ENCODE results near the gene PALLD.
"Not testable (repeated sequence)": the region's sequence is repeated elsewhere in the genome, so short reads cannot be mapped to it uniquely, and the experiment has no call there.

Gene PALLD

DNA sequence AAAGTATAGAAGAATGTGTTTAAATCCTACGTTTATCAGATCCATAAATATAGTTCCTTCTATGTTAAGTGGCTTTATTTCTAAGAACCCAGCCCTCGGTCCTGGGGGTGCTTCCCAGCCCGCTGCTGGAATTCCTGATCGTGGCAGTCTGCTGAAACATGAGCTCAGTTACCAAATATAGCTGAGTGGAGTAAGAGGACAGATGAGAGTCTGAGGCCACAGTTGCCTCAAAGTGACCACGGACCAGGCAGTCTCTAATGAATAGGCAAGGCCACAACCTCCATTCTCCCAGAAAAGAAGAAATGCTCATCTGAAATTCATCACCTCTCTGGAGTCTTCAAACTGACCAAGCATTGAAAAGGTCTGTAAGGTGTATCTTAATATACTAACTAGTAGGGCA is at the start of gene PALLD:
TSS of gene PALLD (plus strand) at position 219 of the 400 bp plus-strand sequence.
- no peak for DNase-seq

DNA sequence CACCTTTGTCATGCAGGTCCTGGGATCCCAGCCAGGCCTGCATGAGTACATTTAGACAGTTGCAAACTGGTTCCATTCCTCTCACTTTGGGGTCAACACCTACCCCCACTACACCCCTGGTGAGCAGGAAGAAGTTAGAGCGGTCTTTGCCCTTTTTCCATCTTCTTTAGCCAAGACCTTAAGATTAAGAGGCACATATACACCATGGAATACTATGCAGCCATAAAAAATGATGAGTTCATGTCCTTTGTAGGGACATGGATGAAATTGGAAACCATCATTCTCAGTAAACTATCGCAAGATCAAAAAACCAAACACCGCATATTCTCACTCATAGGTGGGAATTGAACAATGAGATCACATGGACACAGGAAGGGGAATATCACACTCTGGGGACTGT is 47.8 kb upstream of the PALLD start:
- DNase-seq, result not testable (repeated sequence)

DNA sequence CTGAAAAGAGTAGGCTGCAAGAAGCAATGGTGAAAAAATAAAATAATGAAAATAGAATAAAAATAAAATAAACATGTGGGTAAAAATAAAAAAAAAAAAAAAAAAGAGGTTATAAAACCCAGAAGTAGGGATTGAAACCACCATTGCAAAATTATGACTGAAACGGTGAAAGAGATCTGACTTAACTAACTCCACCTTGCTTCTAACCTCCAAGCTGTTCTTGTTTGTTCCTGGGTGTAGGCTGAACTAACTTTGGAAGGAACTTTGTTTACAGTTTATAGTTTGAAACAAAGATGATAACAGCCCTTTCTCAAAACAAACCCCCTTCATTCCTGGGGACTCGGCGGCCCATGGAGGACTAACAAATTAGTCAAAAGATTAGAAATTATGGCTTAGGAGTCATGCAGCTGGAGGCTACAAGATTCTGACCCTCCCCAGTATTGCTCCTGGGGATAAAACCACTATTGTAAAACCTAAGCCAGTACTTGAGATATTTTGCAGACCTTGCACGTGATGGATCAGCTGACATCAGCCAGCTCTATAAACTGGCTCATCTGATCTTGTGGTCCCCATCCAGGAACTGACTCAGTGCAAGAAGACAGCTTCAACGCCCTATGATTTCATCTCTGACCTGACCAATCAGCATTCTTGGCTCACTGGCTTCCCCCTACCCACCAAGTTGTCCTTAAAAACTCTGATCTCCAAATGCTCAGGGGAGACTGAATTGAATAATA is 47.0 kb upstream of the PALLD start:
- no peak for DNase-seq

DNA sequence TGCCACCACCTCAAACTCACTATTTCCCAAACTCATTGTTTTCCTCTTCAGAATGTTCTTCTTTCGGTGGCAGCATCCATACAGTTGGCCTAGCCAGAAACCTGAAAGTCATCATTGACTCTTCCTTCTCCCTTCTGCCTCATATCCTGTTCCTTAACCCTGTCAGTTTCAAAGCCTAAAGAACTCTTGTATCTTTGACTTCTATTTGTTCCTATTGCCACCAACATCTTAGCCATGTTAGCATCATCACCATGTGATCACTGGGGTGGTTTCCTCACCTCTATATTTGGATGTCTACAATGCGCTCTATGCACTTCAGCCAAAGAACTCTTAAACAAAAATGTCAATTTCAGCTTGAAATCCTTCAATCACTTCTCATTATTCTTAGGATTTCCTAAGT is 45.5 kb upstream of the PALLD start:
- no peak for DNase-seq

DNA sequence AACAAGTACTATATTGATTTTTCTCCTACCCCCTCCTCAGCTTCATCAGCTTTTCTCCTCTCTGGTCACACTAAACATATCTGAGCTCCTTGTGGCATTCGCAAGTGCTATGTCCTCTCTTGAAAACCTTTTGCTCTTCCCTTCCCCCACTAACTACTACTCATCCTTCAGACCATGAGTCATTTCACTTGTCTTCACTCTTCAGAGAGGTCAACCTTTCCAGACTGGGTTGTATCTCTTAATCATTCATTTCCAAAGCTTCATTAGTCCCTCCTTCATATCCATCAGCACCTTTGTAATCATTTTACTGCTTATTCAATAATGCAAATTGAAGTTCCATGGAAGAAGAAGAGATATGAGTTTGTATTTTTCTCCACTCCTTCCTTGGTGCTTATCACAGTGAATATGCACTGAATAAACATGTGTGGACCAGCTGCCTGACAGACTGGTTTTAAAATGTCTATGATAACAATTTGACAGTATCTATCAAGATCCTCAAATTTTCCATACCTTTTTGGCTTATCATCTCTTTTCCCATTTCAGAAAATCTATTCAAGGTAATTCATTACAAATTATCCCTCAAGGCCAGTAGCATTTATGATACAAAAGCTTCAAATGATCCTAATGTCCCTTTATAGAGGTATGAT is 45.0 kb upstream of the PALLD start:
- no peak for DNase-seq

DNA sequence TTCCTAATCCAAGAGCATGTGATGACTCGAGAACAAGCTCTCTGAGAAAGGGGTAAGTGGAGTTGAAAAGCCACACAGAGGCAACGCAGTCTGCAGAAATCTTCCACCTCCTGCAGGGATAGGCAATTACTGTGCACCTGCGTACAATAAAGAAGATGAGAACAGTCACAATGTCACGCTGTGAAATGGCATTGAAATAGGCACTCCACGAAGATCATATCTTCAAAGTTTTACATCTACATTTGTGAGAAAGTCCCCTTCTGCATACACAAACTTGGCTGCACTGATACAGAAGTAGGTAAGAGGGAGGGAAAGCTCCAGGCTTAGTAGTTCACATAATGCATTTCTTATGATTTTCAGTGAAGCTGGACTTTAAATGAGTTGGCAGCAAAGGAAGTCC is 43.7 kb upstream of the PALLD start:
- DNase-seq, result no peak

DNA sequence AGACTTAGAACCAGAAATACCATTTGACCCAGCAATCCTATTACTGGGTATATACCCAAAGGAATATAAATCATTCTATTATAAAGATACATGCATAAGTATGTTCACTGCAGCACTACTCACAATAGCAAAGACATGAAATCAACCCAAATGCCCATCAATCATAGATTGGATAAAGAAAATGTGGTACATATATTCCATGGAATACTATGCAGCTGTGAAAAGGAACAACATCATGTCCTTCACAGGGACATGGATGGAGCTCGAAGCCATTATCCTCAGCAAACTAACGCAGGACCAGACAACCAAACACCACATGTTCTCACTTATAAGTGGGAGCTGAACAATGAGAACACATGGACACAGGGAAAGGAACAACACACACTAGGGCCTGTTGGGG is 38.6 kb upstream of the PALLD start:
- DNase-seq, result not testable (repeated sequence)

DNA sequence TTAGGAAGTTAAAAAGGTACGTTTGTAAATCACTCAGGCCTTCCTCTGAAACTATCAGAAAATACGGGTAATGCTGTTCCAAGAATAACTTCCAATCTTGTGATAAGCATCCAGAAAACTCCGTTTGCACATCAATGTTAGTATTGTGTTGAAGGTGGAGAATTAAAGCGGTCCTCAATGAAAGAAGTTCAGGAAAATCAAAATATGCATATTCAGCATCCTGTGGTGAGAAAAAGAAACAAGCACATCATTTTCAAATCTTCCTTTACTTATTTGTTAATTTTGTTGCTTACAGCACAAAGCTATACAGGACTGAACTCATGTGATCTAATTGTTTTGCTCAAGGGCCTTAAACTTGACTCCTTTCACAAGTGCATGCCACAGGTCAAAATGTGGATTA is 35.0 kb upstream of the PALLD start:
- DNase-seq, result no peak

DNA sequence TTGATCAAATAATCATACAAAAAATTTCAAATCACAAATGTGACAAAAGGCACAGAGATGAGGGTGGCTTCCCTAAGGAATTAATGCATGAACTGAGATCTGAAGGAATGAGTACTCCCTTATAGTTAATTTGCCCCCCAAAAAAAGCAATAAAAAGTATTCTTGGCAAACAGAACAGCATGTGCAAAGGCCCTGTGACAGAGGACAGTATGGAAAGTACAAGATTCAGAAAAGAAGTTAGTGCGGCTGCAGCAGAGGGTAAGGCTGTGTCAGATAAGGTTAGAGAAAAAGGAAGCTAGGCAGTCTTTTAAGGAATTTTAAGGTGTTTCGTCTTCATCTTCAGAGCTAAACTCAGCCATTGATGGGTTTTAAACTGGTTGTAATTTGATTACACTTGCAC is 23.9 kb upstream of the PALLD start:
- DNase-seq, result no peak

DNA sequence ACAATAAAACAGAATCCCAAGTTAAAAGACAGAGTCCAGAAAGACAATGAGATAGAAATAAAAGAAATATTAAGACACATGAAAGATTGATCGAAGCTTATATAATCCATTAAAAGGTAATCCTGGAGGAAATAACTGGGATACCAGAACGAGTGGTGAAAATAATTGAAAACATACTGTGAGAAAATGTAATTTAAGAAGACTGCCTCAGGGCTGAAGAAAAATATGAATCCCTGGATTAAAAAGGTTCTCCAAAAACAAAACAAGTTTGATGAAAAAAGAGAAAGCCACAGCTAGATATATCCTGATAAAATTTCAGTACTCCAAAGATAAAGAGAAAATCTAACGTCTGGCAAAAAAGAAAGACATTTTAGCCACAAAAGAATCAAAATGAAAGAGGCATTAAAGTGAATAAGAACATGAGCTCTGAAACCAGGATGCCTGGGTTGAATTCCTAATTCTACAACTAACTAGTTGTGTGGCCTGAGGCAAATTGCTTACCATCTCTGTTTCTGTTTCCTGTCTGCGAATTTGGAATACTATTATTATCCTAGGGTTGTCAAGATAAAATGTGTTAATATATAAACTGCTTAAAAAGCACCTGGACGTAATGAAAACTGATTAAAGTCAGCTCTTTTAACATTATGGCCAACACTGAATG is 22.1 kb upstream of the PALLD start:
- DNase-seq, result no peak

DNA sequence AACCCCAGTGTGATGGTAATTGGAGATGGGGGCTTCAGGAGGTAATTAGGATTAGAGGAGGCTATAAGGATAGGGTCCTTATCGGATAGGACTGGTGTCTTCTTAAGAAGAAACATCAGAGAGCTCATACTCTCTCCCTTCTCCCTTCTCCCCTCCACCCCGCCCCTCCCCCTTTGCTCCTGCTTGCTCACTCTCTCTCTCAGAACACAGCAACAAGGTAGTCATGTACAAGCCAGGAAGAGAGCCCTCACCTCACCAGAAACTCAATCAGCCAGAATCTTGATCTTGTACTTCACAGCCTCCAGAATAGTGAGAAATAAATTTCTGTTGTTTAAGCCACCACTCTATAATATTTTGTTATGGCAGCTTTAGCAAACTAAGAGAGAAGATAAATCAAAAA is 21.1 kb upstream of the PALLD start:
- DNase-seq, result no peak

DNA sequence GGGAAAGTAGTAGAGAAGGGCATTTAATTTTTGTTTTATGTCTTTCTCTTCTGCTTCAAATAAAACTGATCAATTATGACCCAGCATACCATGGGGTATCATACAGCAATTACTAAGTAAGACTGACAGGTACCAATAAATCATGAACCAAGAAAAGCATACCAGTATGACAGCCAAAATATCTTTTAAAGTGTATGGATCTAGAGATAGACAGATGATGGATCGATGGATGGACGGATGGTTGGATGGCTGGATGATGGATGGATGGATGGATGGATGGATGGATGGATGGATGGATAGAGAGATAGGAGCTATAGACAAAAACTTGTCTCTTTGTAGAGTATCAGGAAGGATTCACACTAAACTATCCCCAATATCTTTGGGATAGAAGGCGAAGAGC is 18.0 kb upstream of the PALLD start:
- no peak for DNase-seq

DNA sequence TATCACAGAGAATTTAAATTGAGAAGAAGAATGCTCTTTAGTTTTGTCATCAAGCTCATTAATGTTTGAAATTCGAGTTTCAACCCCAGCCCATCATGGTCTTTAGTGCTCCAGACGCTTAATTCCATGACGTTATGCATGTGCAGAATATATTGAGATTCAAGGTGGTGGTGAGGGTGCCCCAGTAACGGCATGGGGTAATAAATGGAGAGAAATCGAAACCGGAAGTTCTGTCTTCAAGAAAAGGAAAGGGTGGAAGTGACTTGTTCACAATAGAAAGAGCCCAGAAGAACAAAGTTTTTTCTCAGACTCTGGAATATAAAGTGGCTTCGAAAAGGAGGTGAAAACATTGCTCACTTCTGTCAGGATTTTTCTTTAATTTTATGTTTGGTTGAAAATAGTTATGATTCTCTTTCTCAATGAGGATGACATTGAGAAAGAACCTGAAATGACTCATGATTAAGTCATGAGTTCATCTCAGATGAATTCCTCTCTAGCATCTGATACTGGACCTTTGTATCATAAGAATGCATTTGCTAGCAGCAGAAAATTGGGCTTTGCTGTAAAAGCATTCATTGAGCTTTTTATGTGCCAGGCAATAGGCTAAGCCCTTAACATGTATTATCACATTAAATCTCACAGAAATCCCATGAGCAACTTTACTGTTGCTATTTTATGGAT is 15.8 kb upstream of the PALLD start:
- DNase-seq, result peak; percentile 20

DNA sequence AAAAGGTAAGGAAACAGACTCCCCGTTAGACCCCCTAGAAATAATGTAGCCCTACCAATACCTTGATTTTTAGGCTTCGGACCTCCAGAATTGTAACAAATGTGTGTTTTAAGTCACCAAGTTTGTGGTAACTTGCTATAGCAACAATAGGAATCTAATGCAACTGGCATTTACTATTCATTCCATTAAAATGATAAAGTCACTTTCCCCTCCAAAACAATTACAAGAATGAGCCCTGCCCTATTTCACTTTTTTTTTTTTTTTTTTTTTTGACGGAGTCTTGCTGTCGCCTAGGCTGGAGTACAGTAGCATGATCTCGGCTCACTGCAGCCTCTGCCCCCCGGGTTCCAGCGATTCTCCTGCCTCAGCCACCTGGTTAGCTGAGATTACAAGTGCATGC is 13.0 kb upstream of the PALLD start:
- DNase-seq, result no peak

DNA sequence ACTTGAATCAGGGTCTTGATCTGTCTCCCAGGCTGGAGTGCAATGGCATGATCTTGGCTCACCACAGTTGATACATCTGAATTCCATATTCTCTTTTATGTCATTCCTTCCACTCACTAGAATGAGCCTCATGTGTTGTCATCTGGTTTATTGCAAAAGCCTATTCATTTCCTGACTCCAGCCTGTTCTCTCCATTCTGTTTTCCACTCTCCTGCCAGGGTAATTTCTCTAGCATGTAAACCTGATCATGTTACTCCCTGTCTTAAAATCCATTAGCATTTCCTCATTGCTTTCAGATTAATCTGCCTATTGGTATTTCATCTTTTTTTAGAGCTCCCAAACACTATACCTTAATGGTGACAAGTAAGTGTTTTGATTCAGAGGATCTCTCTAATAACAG is 12.2 kb upstream of the PALLD start:
- no peak for DNase-seq

DNA sequence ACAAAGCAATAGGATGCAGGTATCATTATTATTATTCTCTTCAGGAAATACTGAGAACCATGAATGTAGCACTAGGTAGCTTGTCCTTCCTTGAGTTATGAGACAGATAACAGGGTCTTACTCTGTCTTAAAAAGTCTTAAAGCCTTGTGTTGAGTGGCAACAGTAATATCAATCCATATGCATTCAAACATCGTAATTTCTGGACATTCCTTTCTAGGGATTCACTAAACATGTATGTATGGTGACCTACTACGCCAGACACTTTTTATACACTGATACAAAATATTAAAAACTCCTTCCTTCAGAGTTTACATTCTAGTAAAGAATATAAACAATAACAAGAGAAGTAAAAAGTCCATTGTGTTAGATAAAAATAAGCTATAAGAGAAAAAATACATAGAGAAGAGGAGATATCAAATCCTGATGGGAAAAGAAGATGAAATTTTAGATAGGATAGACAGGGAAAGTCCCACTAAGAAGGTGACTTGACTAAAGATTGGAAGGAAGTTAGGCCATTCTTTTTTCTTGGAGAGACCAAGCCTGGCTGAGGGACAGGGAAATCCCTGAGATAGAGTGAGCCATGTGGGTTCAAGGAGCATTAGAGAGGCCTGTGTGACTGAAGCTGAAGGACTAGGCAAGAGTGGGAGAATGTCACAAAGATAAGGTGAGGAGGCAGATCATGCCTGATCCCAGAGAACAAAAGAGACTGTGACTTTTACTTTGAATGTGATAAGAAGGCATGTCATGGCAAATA is 11.5 kb upstream of the PALLD start:
- no peak for DNase-seq

DNA sequence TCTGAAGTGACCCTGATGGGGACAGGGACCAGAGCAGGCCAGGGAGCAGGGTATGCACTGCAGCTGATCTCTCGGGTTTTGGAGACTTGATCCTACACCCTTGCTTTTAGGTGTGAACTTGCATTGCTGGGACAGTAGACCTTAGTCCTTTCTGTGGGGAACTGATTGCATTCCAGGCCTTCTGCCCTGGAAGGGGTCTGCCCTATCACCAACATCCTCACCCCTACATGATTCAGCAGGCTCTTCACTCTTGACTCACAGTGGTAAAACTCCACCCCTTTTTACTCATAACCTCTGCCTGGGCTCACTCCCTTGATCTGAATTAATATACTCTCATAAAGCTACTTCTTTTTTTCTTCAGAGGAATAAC is 10.0 kb upstream of the PALLD start:
- no peak for DNase-seq

DNA sequence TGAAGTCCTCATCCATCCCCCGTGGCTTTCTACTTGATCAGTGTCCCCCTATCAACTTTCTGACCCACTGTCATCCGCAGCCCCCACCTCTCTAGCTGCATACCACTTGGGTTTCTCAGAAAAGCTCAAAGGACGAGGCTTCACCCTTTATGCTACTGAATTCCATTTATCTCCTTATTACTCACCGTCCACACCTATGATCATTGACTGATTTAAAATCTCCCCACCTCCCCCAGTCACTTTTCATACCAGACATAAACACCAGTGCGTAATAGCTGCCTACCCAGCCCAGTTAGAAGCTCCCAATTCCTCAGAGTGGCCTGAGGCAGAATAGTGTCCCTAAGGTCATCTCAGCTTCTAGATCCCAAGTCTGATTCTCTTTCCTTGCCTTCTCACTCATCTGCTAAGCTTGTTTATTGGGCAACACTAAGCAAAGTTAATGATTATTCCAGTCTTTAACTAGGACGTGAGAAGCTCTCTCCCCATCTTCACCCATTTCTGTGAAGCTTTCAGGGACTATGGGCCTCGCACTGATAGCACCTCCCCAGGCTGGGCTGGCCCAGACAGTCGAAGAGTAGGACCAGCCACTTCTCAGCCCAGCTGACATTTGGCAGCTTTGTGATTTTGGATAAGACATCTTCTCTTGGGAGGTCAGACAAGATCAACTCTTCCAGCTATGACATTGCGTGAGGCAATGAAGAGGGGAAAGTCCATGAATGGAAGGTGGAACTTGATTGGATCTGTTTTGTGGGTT is 9.4 kb upstream of the PALLD start:
- DNase-seq, result no peak

DNA sequence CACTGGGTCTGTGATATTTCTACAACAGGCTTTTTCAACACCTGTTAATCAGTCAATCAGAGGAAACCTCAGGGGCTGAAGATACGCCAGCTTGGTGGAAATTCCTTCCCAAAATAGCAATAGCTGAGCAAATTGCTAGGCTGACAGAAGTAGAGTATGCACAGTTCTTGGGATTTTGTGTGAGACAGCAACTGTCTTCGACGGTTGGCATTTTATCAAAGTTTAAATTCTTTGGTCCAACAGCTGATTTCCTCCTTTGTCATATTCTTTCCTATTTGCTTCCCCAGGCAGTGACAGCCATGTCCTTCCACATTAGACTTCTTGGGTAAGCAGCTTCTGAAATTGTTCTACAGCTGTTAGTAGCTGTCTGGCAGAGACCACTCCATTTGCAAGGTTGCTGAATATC is 8.0 kb upstream of the PALLD start:
- no peak for DNase-seq

DNA sequence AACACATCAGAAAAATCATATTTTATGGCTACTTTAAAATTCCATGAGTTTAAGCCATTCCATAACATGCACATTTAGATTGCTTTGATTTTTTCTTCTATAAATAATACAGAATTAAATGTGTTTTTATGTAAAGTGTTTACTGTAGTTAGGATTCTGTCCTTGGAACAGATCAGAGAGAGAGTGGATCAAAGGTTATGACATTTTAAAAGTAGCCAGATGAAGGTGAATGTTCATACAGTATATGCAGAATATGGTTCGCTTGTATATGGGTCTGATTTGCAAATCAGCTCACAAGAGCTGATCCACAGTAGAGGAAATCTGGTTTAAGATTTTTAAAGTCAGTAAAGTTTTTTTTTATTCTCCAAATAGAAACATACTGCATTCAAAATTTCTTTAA is 7.2 kb upstream of the PALLD start:
- no peak for DNase-seq

DNA sequence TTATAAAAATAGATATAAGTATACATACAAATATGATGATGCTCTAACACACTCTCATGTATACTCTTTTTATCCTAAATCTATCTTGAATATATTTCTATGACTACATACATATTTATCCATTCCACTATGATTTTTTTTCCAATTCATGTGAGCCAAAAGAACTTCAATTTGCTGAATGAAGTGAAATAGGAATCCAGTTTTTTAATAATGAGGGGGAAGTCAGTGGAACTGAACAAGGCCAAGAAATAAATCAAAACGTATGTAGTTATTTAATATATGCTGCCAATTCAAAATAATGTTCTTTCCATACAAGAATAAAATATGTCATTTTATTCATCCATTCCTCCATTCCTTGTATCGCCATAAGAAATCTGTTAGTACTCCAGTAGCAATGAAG is 6.1 kb upstream of the PALLD start:
- no peak for DNase-seq

DNA sequence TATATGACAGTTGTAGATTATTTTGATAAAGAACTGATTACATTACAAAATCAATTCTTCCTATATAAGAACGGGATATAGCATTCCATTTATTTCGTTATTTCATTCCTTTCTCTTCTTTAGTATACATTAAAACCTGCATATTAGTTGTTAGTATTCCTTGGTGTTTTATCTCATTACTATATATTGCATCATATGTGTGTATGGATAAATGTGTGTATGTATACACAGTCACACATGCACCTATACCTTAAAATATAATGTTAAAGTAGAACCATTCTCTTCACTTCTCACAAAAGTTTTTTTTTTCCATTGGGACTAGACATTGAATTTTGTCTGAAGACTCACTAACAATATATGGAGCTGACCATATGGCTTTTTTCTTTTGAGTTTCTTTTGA is 5.3 kb upstream of the PALLD start:
- DNase-seq, result no peak
